NCI-H345 treated with DMSO at 0.1 percent for 48 hours (cell line): ENCODE measurements around the gene ZFAND2B.

Source experiments
- DNase-seq: peaks from one replicate; lab custom pipeline; 2025; ENCODE audit not compliant: unreplicated experiment; lab: John Stamatoyannopoulos, UW

The ZFAND2B gene, protein sequence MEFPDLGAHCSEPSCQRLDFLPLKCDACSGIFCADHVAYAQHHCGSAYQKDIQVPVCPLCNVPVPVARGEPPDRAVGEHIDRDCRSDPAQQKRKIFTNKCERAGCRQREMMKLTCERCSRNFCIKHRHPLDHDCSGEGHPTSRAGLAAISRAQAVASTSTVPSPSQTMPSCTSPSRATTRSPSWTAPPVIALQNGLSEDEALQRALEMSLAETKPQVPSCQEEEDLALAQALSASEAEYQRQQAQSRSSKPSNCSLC

DNA sequence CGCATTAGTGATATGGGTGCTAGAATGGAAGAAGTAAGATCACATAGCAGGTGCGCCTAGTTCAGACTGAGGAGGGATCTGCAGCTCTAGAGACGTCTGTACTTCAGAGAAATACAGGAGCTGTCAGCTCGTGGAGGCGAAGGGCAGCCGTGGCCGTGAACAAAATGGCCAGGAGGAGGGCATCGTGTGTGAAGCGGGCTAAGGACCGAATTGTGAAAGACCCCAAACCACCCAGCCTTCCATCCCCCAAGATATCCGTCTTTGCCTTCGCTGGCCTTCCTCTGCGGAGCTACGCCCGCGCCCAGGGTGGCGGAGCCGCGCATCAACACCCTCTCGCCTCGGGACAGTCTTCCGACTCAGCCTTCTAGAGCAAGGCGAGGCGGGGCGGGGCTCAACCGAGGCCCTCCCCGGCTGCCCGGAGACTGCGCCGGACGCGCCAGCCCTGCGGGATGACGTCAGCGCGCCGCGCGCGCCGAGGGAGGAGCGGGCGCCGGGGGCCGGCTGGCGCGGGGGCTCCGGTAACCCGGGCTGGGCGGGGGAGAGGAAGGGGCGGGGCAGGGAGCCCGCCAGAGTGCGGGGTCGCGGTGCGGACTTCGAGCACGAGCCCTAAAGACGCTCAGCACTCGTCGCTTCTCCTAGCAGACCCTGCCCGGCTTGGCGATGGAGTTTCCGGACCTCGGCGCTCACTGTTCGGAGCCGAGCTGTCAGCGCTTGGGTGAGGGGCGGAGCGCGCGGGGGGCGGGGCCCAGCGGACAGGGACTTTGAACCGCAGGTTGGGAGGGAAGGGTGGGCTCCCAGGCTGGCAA is at the start of gene ZFAND2B:
Gene ZFAND2B (plus strand): TSS at position 455 of the 806 bp plus-strand sequence. CDS start 206 bp downstream, at position 661.
- peak; percentile 87 for DNase-seq

DNA sequence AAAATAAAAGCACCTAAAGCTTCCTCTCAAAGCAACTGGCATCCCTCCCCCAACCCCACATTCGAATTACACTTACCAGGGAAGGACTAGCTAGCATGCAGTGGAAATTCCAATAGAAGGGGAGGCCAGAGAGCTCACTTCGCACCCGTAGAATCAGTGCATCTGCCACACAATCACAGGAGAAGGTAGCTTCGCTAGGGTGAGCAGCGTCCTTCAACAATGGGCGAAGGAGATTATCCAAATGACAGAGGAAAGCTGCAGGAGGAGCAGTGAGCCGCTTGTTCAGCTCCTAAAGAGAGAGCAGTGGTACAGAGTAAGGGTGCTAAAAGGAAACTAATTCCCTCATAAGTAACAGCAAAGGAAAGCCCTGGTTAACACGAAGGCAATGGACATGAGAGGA is 49.2 kb upstream of the ZFAND2B start:
- DNase-seq, result no peak

DNA sequence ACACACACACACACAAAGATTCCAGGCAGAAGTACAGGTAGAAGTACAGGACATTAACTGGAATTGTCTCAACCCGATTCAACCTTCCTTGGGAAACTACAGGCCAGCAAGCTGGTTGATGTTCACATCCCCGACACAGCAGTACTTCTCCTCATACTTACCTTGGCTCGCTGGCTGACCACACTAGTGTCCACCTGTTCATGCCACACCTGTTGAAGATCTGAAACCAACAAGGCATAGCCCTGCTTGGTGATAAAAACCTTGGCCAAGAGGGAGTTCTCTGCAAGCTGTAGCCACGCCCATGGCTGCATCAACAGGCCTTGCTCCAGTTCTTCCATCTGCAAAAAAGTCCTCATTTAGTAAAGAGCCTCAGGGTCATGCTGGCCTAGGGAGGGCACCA is 48.6 kb upstream of the ZFAND2B start:
- no peak for DNase-seq

DNA sequence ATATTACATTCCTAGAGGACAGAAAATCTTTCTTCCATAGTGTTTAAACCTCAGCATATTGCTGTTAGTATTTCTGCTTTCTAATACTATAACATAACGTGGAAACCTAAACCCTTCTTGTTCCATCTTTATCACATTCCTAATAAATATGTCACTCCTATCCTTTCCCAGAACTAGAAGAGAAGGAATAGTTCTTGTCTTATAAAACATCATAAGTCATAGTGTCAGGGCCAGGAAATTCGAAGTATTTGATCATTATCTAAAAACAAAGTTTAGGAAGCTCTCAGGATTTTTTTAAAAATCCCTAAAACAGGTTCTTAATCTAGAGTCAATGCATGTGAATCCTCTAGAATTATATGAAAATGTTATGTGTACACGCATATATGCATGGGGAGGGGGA is 48.0 kb upstream of the ZFAND2B start:
- no peak for DNase-seq

DNA sequence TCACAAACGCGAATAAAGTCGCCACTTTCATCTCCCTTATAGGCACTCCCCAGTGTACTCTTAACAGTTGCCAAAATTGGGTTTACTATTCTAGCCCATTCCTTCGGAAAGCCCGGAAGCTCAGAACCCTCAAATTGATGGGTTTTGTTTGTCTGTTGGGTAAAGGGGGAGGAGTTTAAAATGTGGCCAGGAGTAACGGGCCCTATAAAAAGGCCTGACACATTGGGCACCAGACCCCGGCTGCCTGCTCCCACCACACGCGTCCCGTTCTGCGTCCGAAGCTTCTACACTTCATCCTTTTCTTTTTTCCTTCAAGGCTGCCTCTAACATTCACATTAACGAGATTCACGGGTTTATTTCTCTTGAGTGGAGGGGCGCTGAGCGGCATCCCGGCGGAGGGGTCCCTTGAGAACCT is 46.8 kb upstream of the ZFAND2B start:
- no peak for DNase-seq

DNA sequence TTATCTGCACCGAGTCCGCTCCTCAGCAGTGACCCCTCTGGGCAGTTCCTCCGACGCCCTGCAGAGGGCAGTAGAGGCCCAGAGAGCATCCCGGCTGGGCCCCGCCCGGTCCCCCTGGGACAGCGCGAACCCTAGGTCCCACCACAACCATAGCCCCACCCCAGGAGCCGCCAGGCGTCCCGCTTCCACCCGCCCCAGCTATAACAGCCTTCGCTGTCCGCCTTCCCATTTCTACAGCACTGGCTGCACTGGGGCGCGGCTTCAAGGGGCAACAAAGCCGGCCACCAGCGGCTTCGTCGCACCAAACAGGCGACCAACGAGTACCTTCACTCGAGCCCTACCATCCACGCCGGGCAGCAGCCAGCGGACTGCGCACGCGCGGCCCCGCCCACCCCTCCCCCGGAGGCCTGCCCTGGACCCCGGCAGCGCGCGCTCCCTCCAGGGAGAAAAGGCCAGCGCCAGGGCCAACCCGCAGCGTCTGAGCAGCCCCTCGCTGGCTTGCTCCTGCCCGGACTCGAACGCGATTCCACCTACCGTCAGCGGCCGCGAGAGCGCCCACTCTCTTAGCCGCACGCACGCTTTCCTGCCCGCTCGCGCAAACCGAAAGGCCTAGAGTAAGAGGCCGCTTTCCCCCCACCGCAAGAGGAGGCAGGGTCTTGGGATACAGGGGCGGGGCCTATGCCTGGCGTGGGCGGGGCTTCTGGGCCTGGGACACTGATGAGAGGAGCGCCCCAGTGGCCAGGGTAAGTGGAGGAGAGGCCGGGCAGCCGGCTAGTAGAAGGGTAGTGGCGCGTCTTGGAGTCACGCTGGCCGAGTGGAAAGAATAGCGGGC is 46.2 kb upstream of the ZFAND2B start, which contains the start of gene NHEJ1:
Gene NHEJ1 (minus strand): TSS at position 630 of the 832 bp plus-strand sequence. CDS start 2,453 bp downstream, outside the sequence.
- peak; percentile 83 for DNase-seq

DNA sequence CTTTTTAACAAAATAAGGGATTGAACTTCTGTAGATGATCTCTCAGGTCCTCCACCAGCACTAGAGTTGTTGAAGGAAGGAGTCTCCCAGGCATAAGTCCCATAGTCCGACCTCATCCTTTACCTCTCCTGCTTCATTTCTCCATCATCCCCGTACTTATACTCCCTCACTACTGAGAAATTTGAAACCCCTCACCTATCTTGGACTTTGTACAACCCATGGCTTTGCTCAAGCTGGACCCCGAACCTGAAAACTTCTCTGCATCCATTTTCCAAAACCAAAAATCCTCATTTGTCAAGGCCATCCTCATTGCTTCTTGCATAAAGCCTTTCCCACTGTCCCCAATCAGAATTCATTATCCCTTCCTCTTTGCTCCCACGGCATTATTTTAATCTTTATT is 45.5 kb upstream of the ZFAND2B start:
- no peak for DNase-seq

DNA sequence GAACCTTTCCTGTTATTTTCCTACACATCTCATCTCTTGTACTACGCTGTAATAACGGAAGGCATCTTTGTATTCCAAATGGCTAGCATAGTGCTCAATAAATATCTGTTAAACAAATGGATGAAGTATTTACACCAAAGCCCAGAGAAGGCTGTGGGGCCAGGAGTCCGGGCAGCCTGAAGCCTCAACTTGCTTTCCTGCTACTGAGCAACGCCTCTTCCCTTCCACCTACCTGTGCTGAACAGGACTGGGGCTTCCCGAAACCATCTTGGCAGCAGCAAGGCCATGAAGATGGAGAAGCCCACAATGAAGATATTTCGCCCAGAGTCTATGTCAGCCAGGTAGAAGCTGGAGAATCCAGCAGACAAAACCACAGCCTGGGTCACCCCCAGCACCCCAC is 43.4 kb upstream of the ZFAND2B start:
- no peak for DNase-seq

DNA sequence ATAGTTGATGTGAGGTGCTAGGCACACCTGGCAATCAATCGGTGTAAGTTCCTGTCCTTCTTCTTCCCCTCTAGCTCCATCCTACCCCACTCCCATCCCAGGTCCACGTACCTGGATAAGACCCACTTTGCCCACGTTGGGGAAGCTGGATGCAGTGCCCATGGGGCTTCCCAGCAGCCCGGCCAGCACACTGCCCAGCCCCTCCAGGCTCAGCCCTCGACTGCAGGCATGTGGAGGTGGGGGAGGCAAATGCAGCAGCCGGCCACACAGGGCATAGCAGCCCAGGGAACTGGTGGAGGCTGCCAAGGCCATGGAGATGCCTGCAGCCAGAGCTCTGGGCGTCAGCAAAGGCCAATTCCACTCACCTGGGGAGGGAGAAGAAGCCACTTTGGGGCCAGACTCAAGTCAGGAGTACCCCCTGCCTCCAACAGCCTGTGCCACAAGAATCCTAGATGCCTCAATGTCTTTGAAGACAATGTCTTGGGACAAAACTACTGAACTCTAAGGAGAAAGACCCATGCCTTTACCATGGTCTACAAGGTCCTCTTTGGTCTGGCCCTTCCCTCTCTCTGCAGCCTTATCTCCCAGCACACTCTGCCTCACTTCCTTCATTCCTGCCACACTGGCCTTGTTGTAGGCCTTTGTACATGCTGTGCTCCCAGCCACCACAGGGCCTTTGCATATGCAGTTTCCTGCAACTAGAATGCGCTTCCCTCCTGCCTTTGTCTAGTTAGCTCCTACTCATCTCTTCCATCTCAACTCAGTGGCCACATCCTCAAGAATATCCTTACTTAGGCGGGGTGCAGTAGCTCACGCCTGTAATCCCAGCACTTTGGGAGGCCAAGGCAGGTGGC is 41.3 kb upstream of the ZFAND2B start:
- DNase-seq, result no peak

DNA sequence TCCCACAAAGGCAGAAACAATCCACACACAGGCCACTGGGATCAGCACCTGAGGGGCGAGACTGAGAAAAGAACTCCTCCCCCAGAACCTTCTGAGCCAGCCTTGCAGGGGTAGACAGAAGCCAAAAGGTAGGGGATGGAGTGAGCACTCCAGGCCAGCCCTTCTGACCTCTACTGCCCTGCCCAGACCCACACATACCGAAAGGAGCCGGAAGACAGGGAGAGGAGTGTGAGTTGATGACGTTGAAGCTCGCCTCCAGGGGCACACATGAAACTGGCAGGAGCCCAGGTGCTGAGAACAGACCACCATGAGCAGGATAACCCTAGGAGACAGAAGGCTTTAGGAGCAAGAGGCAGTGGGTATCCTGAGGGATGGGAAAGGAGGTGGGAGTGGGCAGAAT is 38.6 kb upstream of the ZFAND2B start:
- no peak for DNase-seq

DNA sequence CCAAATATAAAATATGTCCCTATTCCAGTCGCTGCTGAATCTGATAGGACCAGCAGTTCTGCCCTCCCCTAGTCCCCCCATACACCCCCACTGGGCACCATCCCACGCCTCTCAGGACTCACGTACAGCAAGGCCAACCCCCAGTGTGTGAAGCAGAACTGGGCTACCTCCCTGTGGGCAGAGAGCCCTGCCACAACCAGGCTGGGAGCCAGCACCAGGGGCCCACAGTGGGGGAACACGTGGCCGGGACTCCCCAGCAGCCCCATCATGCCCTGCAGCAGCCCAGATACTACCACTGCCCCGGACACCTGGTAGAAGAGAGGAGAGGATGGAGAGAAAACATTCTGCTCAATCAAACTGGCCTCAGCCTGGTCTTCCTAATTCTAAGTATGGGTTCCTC is 38.1 kb upstream of the ZFAND2B start:
- no peak for DNase-seq

DNA sequence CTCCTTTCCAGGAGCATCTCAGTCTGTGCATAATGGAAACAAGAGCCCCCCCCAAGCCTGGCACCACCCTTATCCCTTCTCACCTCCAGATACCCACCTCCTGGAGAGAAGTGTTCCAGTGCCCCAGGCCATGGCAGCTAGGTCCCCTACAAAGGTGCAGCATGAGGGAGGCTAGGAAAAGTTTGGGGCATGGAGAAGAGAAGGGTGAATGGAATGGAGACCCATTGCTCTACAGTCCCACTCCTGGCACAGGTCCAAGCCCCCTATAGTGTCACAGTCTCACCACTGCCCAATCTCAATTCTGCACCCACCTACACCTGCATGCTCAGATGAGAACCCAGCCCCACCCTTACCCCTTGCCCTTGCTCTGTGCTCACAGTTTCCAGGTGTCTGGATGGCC is 37.6 kb upstream of the ZFAND2B start:
- DNase-seq, result no peak

DNA sequence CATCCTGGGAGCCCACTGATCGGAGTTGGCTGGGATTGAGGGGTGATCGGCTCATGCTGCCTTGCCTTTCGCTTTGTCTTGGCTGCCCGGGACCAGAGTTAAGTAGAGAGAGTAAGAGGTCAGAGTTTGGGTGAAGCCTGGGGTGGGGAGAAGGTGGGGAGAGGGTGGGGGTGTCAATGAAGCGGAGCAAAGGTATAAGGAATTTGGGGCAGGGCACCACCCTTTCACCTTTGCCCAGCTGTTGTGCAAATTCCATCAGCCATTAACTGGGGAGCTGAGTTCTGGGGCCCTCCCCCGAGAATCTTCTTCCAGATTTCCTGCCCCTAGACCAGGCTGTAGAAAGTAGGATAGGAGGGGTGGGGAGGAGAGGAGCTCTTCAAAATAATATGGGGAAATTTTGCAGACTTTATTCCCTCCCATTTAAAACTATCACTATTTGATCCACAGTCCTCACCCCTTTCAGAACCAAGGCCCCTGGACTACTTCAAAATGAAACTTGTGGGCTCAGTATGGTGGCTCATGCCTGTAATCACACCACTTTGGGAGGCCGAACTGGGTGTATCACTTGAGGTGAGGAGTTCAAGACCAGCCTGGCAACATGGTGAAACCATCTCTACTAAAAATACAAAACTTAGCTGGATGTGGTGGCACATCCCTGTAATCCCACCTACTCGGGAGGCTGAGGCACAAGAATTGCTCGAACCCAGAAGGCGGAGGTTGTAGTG is 36.5 kb upstream of the ZFAND2B start, which contains the start of gene SLC23A3:
Gene SLC23A3 (minus strand): TSS at position 100 of the 725 bp plus-strand sequence. CDS start 45 bp downstream, at position 55.
- no peak for DNase-seq

DNA sequence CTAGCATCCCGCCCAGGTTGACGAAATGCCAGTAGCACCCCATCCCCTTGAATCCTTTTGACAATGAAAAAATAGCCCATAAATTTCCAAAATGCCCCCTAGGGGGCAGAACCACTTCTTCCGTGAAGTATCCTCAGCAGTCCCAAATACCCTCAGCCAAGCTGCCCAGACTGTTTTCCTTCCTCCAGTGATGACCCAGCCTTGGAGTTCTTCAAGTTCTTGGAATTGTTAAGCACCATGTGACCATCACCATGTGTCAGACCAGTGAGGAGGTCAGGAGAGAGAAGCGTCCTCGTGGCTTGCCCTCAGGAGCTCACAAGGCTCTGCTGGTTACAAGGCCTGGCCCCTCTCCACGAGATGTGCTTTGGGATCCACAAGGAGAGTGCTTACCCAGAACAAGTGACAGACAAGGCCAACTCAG is 35.3 kb upstream of the ZFAND2B start:
- no peak for DNase-seq

DNA sequence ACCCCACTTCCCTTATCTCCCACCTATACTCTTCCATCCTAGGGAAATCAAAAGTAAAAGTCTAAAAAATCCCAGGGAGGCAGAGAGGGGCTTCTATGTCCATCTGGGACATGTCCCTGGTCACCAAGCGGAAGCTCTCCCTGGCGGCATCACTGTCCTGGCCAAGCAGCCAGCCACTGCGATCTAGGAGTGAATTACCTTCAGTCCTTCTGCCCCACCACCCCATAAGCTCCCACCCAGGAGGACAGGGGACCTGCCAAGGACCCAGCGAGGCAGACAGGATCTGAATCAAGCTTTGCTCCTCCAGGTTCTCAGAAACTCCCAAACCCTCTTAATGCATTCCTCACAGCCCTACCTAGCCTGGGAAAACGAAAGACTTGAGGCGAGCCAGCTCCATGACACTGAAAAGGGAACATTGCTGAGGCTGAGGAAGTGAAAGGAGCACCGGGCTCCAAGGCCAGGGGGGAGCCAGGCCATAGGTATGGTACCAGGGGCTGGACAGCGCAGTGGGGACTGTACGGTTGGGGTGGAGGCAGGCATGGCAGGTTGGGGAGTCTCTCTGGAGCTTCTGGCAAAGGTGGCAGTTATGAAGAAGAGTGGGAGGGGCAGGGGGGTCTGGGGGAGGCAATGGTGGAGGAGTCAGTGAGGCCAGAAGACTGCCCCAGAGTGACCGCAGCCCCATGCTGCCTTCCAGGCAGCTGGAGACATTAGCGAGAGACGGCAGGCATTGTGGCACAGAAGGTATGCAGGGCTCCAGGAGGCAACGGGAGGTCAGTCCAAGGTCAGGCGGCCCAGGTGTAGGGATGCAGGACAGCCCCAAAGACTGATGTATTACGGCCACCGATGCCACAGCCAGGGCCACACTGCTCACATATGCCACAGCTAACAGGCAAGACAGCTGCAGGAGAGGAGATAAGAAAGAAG is 34.1 kb upstream of the ZFAND2B start:
- no peak for DNase-seq

DNA sequence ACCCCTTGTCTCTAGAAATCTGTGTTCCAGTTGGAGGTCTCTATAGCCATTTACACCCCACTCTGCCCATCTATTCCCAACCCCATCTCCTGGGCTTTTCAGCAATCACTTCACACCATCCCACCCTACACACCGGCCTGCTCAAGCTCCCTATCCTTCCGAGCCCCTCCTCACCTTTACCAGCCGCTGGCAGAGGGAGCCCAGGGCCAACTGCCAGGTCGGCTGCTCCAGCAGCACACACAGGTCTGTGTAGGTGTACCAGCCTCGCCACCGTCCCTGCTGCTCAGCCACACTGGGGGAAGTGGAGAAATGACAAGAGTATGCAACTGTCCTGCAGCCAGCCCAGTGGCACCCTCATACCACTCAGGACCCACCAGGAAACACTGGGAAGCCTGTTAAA is 33.4 kb upstream of the ZFAND2B start:
- no peak for DNase-seq

DNA sequence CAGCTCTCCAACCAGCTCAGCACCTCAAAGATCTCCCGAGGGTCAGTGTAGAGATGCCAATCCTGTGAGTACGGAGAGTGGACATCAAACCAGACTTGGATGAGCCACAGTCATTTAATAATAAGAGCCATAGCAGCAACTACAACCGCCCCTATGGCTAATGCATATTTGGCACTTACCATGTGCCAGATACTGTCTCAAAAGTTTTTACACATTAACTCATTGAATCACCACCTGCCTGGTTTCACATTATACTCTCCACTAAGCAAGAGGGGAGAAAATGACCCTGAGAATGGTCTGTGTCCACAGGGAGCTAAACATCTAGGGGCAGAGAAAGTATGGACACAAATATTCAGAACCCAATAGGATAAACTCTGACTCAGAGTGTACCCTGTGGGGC is 32.4 kb upstream of the ZFAND2B start:
- DNase-seq, result no peak

DNA sequence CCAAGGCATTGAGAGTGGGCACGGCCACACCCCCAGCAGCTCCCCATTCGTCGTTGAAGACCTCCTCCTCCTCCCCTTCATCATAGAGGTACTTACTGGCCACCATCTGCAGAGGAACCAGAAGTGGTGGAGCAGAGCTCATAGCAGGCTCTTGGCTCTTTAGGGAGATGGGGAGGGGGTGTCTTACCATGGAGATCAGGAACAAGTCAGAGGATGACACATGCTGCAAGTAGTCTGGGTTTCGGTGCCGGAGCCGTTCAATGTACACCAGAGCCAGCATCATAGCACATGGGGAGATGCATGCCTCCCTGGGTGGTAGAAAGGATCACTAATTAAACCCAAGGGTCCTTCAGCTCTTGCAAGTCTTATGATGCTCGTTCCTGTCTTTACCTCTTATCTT is 31.8 kb upstream of the ZFAND2B start:
- DNase-seq, result no peak

DNA sequence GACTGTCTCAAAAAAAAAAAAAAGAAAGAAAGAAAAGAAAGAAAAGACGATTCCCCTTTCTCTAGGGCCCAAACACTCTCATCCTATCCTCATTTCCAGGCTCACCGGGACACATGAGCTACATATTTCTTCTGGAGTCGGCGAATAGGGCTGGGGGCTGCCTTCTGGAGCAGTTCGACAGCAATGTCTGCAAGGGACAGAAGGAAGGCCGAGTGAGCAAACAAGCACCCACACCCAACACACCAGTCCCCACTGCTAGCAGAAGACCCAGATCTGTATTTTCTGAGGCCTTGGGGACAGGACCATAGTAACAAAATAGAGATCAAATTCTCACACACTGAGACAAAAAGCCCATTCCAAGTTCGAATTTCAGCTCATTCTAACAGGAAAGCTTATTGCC is 31.1 kb upstream of the ZFAND2B start:
- DNase-seq, result no peak
